ENCODE results near the gene KCNQ4.

KCNQ4 gene

GRCh38 chr1:40795811-40796586 is 12.4 kb downstream of the KCNQ4 start:
- no peak for TF ChIP-seq CTCF (IDR thresholded peaks at IDR 0.05)

- TF ChIP-seq CTCF (IDR thresholded peaks at IDR 0.05), result no peak
Measured at GRCh38 chr1:40796939-40797667, 13.5 kb downstream of the KCNQ4 start.

GRCh38 chr1:40797668-40798010 is 14.1 kb downstream of the KCNQ4 start:
- no peak for TF ChIP-seq CTCF (IDR thresholded peaks at IDR 0.05)

- no peak for TF ChIP-seq CTCF (IDR thresholded peaks at IDR 0.05)
Measured at GRCh38 chr1:40798366-40799281, 15.0 kb downstream of the KCNQ4 start.

GRCh38 chr1:40799351-40799867 is 15.8 kb downstream of the KCNQ4 start:
- TF ChIP-seq CTCF (IDR thresholded peaks at IDR 0.05), result no peak

- TF ChIP-seq CTCF (IDR thresholded peaks at IDR 0.05), result no peak
Measured at GRCh38 chr1:40801742-40802077, 18.1 kb downstream of the KCNQ4 start.

- TF ChIP-seq CTCF (IDR thresholded peaks at IDR 0.05), result no peak
Measured at GRCh38 chr1:40802078-40802741, 18.6 kb downstream of the KCNQ4 start.

All from LNCAP (cell line).